NCI-H2196 treated with DMSO at 0.1 percent for 48 hours (cell line): ENCODE results near the gene DNMT3A.

Experiments
- DNase-seq: peaks from one replicate; lab custom pipeline; 2025; ENCODE audit not compliant: unreplicated experiment; lab: John Stamatoyannopoulos, UW

DNMT3A gene

DNA sequence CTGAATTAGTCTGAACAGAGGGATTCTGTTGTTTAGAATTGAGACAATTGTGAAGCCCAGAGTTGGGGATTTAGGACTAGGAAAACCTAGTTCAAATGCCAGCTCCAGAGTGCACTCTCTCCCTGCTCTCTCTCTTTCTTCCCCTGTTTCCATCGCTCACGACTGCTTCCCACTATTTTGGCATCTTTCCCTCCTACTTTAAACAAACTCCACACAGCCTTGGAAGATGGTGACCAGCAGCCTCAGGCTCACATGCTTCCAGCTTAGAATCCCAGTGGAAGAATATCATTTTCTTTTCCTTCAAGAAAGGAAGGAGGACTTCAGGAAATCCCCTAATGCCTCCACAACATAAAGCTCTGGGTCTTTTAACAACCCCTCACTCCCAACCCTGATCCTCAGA, 6.1 kb upstream of the DNMT3A start:
- DNase-seq, result no peak

DNA sequence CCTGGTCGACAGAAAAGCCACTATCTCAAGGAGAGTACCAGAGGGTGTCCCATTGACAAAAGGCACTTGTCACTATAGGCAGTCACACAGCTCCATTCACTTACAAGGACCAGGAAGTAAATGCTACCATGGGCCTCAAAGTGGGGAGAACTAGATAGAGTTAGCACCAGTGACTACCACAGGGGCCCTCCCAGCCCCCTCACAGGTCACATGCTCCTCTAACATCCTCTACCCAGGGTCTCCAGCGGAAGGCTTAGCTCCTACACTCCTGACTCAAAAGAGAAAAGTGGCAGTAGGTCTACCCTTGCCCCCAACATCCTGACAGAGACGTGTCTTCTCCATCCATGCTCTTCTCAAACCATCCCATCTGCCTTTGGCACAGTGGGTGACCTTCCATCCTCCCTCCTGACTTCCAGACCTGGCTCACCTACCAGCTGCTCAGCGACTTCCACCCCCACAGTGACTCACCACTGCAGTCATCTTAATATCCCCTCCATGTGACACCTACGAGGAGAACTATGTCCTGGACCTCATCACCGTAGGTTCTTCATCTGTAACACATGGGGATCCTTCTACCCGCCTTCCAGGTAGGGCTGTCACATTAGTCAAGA, 5.6 kb upstream of the DNMT3A start:
- no peak for DNase-seq

DNA sequence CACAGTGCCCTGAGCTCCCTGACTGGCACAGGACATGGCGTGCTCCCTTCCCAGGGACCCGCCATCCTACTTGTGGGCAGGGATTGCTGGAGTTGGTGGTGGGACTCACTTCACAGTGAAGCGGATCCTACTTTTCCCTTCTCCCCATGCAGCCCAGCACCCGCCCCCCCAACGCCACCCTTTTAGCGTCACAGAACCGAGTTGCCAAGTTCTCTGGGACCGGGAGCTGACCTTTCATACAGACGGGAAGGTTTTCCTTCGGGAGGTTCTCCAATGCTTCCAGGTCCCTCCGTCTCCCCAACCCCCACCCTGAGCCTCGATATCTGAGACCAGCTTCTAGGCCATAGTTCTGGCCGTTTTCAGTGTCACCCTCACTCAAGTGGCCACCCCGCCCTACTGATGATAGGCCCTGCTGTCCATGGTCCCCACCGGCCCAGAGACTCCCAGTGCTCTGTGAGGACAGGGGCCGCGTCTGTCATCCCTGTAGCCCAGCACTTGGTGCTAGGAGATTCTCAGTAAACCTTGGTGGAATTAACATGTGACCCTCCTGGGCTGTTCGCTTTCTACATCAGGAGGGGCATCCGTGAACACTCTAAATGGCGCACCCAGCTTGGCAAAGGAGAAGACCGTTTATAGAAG, 1.6 kb upstream of the DNMT3A start:
- no peak for DNase-seq

DNA sequence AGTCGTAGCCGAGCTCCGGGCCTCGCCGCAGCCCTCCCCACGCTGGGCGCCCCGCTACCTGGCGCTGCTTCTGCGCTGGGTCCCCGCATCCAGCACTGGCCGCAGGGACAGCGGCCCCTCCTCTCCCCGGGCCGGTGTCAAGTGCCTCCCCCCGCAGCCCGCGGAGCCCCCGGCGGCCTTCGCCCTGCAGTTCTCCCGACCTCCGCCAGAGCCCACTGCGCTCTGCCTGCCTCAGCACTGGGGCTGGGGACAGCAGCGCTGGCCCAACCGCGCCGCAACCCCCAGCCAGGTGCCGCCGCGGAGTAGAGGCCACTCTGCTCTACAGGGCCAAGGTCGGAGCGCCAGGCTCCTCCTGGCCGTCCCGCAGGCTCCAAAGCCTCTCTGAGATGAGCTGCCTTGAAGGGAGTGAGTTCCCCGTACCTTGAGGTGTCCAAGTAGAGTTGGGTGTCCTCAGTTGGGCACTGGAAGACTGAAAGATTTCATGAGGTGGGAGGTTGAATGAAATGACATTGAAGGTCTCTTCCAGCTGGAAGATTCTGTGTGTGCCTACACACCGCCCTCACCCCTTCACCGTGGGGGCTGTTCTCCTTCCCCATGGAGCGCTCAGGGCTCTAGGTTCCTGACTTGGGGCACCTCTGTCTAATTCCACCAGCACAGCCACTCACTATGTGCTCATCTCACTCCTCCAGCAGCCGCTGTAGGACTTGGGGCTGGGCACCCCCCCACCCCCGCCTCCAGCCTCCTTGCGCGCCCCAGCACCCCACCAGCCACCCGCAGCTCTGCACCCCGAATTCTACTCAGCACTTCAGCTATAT, 854 bp upstream of the DNMT3A start:
- peak; percentile 61 for DNase-seq

DNA sequence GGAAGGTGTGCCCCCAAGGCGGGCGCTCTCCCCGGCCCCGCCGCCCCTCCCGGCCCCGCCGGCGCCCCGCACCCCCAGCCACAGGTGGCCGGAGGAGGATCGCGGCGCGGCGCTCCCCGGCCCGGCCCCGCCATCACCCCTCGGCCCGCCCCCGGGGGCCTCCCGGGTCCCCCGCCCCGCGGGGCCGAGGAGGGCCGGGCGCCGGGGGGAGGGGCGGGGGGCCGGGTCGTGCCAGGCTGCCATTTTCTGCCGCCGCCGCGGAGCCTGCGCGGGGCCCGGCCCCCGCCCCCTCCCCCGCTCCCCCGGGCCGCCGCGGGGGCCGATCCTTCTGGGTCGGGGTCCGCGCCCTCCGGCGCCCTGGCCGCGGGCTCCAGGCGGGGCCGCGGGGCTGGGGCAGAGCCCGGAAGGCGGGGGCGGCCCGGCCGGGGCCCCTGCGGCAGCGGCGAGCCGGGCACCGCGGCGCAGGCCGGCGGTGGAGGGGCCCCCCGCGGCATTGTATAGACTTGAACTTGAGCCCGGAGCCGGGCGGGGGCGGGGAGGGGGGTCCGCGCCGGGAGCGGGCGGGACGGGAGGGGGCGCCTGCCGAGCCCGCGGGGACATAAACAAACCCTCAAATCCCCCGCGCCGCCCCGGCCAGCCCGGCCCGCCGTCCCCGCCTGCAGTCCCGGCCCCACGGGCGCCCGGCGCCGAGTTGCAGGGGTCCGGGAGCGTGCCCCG, 556 bp downstream of the DNMT3A start:
- no peak for DNase-seq

DNA sequence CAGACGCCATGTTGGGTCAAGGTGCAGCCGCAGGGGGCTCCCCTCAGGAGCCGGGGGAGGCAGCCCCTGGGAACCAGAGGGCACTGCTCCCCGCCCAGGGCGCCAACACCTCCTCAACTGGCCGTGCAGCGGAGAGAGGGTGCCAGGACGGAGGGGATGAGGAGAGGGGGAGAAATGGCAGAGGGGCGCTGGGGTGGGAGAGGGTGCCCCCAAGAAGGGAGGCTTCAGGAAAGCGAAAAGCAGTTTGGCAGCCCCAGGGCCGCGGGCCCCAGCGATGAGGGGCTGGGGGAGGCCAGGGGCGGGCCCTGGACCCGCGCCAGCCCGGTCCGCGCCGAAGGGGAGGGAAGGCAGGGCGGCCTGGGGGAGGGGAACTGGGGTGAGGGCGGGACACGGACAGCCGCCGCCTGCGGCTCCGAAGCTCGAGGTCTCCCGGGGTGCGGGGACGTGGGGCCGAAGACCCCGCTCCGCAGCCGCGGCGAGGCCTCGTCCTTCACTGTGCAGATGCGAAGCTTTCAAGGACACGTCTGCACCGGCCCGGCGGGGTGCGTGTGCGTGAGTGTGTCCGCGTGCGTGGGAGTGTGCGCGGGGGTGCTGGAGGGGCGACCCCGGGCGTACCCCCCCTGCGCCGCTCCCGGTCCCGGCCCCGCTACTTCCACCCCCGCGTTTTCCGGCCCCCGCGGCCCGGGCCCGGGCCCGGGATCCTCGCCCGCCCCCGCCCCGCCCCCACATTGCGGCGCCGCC, 1.4 kb downstream of the DNMT3A start:
- peak; percentile 20 for DNase-seq

DNA sequence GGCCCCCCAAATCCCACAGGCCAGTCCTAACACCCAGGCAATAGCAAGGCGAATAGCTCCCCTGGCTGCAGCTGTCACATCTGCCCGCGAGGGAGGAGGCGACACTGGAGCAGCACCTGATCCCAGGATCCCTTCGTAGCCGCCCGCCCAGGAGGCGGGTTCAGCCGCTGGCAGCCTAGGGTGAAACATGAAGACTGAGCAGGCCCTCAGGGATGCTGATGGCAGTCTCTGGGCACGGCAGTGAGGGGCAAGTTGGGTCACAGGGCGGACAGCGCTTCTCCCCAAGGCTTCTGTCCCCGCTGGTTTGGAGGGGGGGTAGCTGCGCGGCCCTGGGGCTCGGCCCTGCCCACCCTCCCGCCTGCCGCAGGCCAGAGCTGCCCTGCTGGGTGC, 1.9 kb downstream of the DNMT3A start:
- DNase-seq, result peak; percentile 52

DNA sequence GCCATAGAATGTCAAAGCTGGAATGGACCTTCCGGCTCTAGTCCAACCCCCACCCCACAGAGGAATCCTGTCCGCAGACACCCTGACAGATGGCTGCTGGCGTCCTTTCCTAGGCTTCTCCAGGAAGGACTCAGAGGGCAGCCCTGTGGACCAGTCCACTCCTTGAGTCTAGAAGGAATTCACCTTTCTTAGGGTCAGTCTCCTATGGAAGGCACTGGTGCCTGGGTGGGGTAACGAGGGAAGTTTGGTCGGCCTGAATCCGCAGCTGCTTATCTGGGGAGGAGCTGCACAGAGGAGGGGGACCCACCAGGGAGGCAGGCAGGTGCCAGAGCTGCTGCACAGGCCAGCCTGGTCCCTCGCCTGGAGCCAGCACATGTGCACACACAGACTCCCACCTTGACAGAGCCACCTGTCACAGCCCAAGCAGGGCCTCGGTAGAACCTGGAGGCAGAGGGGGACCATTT, 2.5 kb downstream of the DNMT3A start:
- no peak for DNase-seq

DNA sequence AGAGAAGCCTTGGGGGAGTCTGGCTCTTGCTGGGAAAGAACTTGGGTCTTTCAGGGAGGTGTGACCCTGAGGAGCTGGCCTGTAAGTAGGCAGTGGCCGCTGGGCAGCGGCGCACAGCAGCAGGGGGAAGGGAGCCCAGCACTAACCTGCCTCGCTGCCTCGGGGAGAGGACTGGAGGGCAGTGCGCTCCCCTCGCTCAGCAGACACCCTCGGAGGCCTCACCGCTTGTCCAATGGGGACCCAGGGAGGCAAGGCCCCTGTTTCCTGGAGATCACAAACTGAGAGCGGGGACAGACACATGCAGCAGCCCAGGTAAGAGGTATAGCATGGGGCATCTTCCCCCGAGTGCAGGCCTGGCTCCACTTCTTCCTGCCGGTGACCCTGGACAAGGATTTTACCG, 3.3 kb downstream of the DNMT3A start:
- no peak for DNase-seq

DNA sequence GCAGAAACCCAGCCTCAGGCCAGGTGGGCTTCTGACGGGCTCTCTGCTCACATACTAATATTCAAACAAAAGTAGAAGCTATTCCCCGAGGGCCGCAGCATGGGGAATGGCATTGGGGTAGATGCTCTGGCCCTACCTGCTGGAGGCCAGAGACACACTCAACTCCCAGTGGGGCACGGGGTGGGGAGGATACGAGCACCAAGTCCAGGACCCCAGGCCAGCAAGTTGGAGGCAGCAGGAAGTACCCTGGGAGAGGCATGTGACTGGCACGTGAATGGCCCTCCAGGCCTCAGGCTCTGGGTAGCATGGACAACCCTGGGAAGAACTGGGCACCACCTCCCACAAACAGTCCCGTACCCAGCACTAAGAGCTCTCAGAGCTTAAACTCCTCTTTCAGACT, 3.8 kb downstream of the DNMT3A start:
- no peak for DNase-seq

DNA sequence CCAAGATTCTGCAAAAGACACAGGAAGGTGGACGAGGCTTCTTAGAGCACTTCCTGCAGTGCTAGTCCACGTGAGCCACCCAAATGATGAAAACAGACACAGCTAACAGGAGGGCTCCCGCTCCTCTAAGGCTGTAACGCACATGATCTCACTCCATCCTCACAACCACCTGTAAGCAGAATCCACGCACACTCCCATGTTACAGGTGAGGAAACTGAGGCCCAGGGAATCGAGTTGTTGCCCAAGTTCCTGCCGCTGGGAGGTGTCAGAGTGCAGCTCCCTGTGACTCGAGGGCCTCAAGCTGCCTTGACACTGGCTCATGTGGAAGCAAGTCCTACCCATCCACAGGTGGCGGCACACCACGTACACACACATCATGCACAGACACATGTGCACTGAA, 4.4 kb downstream of the DNMT3A start:
- DNase-seq, result no peak

DNA sequence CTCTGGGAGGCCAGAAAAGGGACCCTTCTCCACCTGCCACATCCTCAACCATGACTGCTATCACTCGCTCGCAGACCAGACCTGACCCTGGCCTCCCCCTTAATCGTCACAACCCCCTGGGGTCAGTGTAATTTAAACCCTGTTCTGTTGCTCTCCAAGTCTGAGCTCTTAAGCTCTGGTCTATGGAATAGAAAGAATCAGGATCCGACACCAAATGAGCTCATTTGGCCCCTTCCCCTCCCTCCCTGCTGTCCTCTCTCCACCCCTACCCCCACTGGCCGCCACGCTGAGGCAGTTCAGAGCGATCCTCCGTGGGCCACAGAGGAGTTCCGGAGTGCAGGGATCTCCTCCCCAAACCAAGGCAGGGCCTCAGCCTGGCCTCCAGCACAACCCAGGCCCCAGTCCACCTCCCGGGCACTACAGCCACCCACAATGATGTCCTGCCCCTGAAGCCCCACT, 5.3 kb downstream of the DNMT3A start:
- no peak for DNase-seq

DNA sequence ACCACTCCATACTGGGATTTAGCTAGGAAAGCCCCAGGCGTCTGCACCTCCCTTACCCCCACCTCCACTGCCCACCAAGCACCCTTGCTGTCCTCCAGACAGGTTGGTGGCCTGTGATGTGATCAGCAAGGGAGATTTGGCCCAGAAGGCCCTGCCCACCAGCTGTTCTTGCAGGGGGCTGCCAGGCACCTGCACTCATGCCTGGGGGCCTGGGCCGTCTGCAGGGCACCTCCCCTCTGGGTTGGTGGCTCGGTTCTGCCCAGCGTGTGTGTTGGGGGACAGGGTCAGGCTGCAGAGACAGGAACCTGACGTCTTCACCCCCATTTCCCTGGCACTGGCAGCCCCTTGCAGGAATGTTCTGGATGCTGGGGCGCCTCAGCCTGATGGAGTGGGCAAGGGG, 5.8 kb downstream of the DNMT3A start:
- no peak for DNase-seq

DNA sequence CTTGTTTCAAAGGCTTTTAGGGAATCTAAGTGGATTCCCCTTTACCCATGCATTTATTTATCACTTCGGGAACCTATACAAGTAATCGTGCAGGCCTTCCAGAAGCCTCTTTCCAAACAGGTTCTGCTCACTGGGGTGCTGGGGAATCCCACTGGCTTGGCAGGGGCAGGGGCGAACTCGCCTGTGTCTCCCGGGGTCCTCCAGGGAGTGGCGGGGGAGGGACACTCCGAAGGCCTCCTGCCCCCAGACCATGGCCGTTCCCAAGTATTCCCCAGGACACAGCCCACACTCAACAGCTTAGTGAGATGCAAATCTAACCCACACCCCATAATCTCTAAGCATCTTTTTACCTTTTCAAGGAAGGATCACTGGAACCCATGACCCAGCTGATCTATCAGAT, 6.5 kb downstream of the DNMT3A start:
- no peak for DNase-seq

DNA sequence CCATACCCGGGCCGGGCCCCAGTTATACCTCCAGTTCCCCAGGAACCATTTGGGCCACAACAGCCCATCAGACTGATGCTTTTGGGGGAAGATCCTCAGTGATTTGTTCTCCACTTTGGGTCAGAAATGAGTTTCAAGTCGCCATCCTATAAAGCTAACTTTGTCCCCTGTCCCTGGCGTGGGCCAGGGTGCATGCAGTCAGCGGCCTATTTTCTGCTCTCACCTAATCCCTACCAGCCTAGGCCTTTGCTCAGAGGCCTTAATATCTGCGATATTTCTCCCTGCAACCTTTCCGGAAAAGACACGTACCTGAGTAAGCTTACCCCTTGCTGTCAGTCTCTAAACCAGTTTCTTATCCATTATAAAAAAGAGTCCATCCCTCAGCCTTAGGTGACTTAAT, 7.2 kb downstream of the DNMT3A start:
- DNase-seq, result no peak

DNA sequence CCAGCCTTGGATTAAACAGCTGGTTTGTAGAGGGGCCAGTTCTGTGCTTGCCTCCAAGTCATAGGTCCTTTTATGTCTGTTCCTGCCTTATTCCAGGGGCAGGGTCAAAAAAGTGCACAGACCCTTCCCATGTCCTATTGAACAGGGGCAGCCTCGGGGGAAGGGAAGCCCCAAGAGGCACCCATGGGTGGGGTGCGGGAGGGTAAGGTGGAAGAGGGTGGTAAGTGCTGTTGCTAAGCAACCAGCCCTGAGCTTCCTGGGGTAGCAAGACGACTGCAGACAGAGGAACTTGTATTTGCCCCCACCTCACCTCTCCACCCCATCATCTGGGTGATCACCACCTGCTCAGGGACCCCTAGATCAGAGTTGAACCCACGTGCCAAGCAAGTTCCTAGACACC, 7.7 kb downstream of the DNMT3A start:
- no peak for DNase-seq

DNA sequence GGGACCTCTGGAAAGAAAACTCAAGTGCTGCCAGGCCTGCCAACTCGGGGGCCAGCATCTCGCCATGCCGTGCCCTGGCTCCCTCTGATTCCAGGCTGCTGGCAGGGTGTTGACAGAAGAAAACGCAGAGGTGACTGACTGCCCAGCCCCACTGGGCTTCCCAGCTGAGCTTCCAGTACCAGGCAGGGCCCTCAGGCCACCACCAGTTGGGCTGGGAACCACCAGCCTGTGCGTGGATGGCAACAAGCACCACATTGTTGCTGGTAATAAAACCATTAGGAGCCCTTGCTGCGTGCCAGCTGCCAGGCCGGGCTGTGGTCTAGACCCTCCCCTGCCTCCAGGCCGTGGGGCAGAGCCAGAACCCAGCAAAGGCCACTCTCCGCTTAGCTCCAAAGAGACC, 9.2 kb downstream of the DNMT3A start:
- no peak for DNase-seq

DNA sequence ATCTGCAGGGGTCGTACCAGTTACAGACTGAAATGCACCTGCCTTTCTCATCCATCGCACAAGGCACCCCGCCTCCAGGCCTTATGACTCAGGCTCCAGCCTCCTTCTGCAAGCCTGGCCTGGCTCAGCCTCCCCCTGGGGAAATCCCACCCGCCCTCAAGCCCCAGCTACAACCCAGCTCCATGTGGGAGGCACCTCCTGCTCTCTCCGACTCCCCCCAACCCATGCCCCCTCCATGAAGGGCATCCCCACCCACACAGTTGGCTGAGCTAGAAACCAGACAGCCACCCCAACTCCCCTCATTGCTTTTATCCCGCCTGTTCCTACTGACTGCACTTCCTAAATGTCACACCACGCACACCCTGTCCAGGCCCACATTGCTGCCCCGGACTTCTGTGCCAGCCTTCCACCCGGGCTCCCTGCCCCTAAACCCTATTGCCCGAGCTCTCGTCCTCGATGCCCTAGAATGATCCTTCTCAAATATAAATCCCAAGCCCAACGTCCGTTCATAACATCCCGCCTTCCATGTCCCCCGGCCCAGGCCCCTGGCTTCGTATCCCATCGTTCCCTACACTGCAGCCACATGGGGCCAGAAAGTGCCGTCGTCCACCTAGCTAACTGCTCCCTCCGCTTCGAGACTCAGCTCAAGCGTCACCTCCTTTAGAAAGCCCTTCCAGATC, 9.9 kb downstream of the DNMT3A start:
- DNase-seq, result no peak

DNA sequence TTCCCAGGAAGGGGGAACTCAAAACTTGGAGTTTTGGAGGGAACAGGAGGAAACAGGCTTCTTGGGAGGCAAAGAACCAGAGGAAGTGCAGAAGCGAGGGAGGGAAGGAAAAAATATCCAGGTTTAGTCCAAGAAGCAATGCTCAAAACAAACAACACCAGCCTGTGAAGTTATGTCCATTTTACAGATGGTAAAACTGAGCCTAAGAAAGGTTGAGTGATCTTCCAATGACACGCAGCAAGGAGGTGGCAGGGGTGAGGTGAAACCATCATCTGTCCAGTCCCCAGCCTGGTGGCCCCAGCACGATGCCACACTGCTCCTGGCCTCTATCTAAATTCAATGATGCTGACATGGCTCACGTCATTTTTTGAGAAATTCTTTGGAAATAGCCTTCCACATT, 10.8 kb downstream of the DNMT3A start:
- no peak for DNase-seq

DNA sequence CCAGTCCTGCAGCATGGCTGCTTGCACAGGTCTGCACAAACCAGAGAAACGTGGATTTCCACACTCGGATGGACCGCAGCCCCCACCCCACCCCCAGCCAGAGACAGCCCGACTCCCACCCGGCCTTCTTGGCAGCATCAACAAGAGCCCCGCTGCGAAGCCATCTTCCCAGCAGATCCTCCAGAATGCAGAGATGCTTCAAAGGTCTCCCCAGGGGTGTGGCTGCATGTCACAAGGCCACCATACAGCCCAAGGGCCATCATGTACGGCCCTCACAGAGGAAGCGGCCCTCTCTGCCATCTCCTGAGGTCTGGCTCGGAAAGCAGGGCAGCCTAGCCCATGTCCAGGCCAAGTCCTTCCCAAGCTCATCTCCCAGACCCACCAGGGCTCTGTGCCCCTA, 11.5 kb downstream of the DNMT3A start:
- no peak for DNase-seq
